GM12801 (cell line): ENCODE data around the gene ATP5F1E.

Source experiments
- TF ChIP-seq, protein P1 (sequence below): IDR thresholded peaks from one replicate; pipeline ENCODE4 v1.5.1; 2011; ENCODE audit warnings: control low read depth; ENCODE audit not compliant: insufficient read length; ENCODE audit errors: extremely low read depth

The ATP5F1E gene

GRCh38 chr20:59019217-59019616 is 12.9 kb downstream of the ATP5F1E start, which contains the start of gene TUBB1:
Gene TUBB1 (plus strand): TSS chr20:59019429. CDS start chr20:59019523, 94 bp downstream.
- TF ChIP-seq, protein P1, sequence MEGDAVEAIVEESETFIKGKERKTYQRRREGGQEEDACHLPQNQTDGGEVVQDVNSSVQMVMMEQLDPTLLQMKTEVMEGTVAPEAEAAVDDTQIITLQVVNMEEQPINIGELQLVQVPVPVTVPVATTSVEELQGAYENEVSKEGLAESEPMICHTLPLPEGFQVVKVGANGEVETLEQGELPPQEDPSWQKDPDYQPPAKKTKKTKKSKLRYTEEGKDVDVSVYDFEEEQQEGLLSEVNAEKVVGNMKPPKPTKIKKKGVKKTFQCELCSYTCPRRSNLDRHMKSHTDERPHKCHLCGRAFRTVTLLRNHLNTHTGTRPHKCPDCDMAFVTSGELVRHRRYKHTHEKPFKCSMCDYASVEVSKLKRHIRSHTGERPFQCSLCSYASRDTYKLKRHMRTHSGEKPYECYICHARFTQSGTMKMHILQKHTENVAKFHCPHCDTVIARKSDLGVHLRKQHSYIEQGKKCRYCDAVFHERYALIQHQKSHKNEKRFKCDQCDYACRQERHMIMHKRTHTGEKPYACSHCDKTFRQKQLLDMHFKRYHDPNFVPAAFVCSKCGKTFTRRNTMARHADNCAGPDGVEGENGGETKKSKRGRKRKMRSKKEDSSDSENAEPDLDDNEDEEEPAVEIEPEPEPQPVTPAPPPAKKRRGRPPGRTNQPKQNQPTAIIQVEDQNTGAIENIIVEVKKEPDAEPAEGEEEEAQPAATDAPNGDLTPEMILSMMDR = no peak

DNA sequence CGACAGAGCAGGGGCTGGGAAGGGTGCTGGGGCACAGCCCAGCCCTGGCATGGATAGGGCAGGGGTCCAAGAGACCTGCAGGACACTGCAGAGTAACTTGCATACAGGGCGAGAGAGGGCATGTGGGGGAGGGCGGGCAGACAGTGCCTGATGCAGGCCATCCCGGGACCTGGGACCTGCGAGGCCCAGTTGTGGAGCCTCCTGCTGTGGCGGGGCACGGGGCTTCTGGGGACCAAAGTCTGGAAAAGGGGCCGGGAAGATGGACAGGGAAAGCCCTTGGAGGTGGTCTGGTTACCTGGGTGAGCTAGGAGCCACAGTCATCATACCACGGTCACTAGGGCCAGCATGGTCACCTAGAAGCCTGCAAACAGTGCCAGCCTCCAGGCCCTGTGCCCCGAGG is 13.3 kb downstream of the ATP5F1E start:
- TF ChIP-seq, protein P1 = no peak

GRCh38 chr20:59017493-59018231 is 14.5 kb downstream of the ATP5F1E start:
- TF ChIP-seq, protein P1 = no peak

GRCh38 chr20:59016795-59017492 is 15.2 kb downstream of the ATP5F1E start:
- TF ChIP-seq, protein P1 = no peak

GRCh38 chr20:59015812-59016711 is 16.1 kb downstream of the ATP5F1E start:
- TF ChIP-seq, protein P1 = no peak

GRCh38 chr20:59015411-59015810 is 16.7 kb downstream of the ATP5F1E start:
- TF ChIP-seq, protein P1 = no peak
